ENCODE results near the gene ERBB2. TPM values are rescaled to one million over a fixed set of nuclear protein-coding genes. Genes with fewer than 3 reads are reported as not detected.
"Not testable (repeated sequence)": the region's sequence is repeated elsewhere in the genome, so short reads cannot be mapped to it uniquely, and the experiment has no call there.

Gene ERBB2
- total RNA-seq, 1 donor from 2014 or later, result 97.8 TPM

DNA sequence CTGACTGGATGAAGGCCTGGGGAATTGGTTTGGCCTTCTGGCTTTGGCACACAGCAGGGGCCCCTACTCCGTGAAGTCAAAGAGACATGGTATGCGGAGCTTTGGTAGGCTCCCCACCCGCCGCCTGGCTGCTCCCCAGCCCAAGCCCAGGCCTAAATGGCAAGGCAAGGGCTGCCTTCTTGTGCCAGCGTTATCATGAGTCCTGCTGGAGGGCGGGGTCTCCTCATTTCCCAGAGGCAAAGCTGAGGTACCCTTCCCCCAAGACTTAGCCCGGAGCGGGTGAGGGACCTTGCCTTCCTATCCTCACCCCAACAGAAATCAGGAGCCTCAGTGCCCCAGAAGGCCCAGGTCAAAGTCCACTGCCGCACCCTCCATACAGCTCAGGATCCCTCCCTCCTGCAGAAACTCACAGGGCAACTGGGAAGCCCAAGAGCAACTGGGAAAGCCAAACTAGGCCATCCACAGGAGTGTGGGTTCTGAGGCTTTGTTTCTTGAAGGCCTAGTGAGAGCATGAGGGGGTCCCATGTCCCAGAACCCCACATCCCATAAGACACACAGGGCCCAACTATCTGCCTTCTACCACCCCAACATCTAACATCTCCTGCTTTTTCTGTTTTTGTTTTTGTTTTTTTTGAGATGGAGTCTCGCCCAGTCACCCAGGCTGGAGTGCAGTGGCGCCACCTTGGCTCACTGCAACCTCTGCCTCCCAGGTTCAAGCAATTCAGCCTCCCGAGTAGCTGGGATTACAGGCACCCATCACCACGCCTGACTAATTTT, 21.3 kb upstream of the ERBB2 start:
- no peak for DNase-seq

- no peak for DNase-seq
Measured at GRCh38 chr17:39679521-39680192, 20.2 kb upstream of the ERBB2 start.

DNA sequence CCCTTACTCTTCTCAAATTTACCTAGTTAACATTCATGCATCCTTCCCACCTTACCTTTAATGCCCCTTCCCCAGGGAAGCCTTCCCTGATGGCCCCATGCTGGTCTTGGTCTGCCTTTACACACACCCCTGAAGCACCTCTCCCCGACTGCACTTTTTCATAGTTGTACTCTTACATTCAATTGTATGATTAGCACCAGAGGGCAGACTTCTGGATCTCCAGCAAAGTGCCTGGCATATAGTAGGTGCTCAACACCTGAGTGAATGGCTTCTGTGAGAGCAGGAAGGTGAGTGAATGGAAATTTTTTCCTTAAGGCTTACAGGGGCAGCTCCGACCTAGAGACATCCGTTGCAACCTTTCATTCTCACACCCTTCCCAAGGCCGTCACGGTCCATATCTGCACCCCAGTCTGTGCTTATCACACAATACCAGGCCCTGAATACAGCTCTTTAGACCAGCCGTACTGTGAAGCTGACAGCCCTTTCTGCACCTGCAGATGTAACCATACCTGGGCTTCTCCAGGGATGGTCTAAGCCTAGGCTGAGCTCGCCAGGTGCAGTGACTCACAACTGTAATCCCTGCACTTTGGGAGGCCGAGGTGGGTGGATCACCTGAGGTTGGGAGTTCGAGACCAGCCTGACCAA, 16.4 kb upstream of the ERBB2 start:
- DNase-seq, result no peak

DNA sequence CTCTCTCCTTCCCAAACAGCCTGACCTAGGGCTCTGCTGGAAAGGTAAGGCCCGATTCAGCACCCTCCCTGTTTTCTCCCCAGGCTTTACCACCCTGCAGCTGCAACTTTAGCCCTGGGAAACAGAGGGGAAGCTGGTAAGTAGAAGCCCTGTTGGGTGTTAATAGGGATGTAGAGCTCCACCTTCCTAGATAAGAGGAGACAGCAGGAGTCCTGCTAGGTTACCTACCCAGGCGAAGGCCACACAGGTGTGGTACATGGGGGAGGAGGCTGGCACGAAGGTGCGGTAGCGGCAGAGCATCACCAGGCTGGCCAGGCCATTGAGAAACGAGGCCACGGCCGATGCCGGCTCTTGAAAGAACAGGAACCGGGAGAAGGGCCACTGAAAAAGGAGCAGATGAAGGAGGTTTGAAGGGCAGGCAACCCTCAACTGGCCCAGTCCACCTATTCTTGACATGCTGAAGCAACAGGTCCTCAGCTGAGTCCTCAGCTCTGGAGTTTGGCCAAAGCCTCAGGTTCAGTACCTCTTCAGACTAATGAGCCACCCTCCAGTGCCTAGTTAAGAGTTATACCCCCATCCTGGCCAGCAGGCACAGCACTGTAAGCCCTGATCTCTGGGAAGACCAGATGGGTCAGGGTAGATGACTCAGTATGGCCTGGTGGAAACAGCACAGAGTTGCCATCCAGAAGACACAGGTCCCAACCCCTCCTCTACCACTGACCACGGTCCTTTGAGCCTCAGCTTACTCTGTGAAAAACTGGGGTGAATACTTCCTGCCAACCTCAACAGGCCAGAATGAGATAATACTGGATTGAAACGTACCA, 15.3 kb upstream of the ERBB2 start:
- DNase-seq, result no peak

- DNase-seq, result no peak
Measured at GRCh38 chr17:39687101-39687545, 12.7 kb upstream of the ERBB2 start.

GRCh38 chr17:39687546-39688474, 12.1 kb upstream of the ERBB2 start, which contains the start of gene PGAP3:
Gene PGAP3 (minus strand): TSS chr17:39688057. CDS start chr17:39688014, 43 bp downstream.
- DNase-seq, result peak; percentile 94

GRCh38 chr17:39688475-39688835, 11.4 kb upstream of the ERBB2 start:
- DNase-seq, result no peak

DNA sequence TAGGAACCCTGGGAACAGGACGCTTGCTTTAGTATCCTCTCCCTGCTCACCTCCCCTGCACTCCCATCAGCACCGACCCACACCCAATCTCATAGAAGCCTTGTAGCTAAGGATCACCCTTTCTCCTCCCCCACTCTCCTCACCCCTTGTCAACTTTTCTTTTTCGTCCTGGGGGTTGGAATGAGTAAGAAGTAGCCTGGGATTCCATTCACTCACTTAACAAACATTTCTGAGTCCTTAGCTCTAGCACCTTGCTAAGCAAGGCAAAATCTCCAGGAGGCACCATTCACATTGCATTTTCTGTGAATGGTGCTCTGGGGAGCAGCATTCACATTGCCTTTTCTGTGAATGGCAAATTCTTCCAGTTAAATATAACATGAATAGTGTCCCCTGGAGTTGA, 10.9 kb upstream of the ERBB2 start:
- DNase-seq, result no peak

DNA sequence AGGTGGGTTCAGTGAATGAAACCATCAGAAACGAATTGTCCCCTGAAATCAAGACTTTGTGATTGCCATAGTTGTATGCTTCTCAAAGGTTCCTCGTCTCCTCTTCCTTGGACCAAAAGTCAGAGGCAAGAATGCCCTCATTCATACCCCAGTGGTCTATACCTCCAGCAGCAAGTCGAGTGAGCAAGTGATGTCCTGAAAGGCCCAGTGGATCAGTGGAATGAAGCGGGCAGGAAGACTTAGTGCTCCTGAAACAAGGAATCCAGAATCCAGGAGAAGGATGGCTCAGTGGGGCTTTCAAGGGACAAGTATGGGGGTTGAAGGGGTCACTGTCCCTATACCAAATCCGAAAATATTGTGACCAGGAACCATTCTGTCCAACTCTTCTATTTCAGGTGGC, 5.3 kb upstream of the ERBB2 start:
- no peak for DNase-seq

DNA sequence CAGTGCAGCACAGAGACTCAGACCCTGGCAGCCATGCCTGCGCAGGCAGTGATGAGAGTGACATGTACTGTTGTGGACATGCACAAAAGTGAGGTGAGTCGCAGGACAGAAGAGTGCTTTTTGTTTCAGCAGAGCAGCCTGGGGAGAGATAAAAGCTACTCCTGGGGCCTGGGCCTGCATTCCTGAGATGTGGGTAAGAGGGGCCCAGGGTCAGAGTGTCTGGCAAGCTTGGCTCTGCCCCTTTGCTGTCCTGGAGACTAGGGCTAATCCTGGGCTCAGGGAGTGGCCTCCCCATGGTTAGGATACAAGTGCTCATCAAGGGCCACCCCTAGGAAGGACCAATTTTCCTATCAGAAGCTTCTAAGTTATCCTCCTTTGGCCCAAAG, 4.8 kb upstream of the ERBB2 start:
- no peak for DNase-seq

DNA sequence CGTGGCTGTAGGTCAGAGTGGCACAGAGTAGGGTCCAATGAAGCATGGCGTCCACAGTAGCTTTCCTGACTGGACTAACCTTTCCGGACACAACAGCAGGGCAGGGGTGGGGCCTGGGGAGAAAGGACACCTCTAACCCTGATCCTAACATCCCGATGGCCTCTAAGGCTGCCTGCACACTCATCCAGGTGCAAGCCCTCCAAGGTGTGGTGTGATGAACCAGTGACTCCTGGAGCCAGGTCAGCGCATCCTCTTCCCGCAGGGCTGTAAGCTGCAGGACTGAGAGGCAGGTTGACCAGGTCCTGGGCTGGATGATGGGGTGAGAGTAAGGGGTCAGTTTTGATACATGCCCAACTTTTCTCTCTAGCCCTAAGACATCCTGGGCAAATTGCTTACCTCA, 3.1 kb upstream of the ERBB2 start:
- no peak for DNase-seq

DNA sequence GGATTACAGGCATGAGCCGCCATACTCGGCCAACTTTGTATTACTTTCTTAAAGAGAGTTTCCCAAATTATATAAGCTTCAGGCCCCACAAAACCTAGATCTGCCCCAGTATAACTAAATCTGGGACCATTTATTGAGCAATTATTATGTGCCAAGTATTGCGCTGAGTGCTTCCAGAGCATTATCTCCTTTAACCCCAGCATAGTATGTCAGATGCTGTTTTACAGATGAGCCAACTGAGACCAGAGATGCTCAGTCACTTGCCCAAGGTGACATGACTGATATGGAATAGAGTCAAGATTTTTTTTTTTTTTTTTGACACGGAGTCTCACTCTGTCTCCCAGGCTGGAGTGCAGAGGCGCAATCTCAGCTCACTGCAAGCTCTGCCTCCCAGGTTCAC, 1.9 kb upstream of the ERBB2 start:
- no peak for DNase-seq

DNA sequence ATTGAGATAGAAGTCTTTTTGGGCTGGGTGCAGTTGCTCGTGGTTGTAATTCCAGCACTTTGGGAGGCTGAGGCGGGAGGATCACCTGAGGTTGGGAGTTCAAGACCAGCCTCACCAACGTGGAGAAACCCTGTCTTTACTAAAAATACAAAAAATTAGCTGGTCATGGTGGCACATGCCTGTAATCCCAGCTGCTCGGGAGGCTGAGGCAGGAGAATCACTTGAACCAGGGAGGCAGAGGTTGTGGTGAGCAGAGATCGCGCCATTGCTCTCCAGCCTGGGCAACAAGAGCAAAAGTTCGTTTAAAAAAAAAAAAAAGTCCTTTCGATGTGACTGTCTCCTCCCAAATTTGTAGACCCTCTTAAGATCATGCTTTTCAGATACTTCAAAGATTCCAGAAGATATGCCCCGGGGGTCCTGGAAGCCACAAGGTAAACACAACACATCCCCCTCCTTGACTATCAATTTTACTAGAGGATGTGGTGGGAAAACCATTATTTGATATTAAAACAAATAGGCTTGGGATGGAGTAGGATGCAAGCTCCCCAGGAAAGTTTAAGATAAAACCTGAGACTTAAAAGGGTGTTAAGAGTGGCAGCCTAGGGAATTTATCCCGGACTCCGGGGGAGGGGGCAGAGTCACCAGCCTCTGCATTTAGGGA, 577 bp upstream of the ERBB2 start:
- DNase-seq, result not testable (repeated sequence)

GRCh38 chr17:39700148-39700987, 504 bp downstream of the ERBB2 start:
- DNase-seq, result peak; percentile 88

- DNase-seq, result no peak
Measured at GRCh38 chr17:39701012-39701783, 1.3 kb downstream of the ERBB2 start.

DNA sequence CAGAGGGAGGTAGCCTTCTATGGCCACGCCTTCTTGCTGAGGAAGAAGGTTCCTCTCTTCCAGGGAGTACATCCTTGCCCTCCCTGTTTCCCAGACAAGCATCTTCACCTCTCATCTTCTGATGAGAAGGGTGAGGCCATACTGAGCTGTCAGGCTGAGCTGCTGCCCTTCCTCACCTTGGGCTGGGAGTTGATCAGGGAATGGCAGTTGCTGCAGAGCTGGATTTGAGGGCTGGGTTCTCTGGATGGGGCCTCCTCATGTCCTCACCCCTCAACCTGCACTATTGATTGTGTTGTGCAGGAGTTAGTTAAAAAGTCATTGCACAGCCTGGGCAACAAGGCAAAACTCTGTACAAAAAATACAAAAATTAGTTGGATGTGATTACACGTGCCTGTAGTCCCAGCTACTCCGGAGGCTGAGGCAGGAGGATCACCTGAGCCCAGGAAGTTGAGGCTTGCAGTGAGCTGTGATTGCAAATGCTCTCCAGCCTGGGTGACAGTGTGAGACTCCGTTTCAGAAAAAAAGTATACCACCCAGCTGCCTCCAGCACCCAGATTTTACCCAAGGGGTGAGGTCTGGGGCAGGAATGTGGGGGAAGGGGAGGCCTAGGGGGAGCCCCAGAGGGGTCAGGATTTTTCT, 2.0 kb downstream of the ERBB2 start:
- DNase-seq, result no peak

DNA sequence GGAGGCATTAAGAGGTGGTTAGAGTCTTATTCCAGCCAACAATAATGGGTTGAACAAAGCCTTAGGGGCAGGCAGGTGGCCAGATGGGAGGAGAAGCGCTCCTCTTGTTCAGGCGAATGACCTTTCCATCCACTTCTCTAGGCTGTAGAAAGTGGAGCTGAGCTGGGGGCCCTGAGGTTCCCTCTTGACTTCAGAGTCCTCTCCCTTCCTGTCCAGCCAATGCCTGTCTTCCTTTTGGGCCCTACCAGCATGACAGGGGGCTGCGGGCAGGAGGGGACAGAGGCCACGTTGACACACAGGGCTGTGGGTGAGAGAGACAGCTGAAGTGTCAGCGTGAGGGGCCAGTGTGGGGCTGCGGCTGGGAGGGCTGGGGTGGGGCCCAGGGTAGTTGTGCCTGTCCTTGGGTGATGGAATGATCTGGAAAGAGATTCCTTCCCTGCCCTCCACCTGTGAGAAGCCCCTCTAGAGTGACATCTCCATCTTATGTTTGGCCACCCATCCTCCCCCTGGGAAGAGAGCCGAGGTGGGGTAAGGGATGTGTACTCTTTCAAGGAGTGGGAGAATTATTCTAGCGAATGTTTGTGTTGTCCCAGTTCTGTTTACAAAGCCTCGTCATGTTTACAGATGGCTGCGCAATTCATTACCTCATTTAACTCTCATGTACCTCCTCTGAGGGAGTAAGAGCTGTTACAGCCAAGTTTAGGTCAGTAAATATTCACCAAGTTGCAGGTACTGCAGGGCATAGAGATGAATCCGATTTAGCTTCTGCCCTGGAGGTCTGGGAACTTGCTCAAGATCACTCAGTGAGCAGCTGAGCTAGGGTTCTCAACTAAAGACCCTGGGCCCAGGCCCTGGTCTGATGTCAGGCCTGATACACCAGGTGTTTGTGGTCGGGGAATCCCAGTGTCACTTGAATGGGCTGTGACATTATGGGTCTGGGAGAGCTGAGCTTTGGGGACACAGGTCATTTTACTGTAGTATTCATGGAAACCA, 3.3 kb downstream of the ERBB2 start:
- peak; percentile 50 for DNase-seq
